Measurements from ENCODE around the gene RSPRY1.
"Not testable (repeated sequence)": the region's sequence is repeated elsewhere in the genome, so short reads cannot be mapped to it uniquely, and the experiment has no call there.

RSPRY1 gene

GRCh38 chr16:57186872-57187854, 1.0 kb downstream of the RSPRY1 start:
- peak; percentile 23 for DNase-seq (ENCODE audit: low read depth)

GRCh38 chr16:57187902-57188710, 2.0 kb downstream of the RSPRY1 start:
- DNase-seq (ENCODE audit: low read depth) = not testable (repeated sequence)

- DNase-seq (ENCODE audit: low read depth) = no peak
Measured at GRCh38 chr16:57188711-57189002, 2.5 kb downstream of the RSPRY1 start.

- not testable (repeated sequence) for DNase-seq (ENCODE audit: low read depth)
Measured at GRCh38 chr16:57189527-57189926, 3.4 kb downstream of the RSPRY1 start.

- DNase-seq (ENCODE audit: low read depth) = no peak
Measured at GRCh38 chr16:57190136-57190535, 4.0 kb downstream of the RSPRY1 start.

- DNase-seq (ENCODE audit: low read depth) = peak; percentile 70
Measured at GRCh38 chr16:57191056-57191571, 5.0 kb downstream of the RSPRY1 start.

GRCh38 chr16:57192146-57192545, 6.0 kb downstream of the RSPRY1 start:
- peak; percentile 37 for DNase-seq (ENCODE audit: low read depth)

- DNase-seq (ENCODE audit: low read depth) = peak; percentile 86
Measured at GRCh38 chr16:57192720-57193486, 6.8 kb downstream of the RSPRY1 start.

- DNase-seq (ENCODE audit: low read depth) = peak; percentile 95
Measured at GRCh38 chr16:57194512-57194911, 8.4 kb downstream of the RSPRY1 start.

GRCh38 chr16:57196286-57196685, 10.2 kb downstream of the RSPRY1 start:
- no peak for DNase-seq (ENCODE audit: low read depth)

GRCh38 chr16:57196753-57197152, 10.6 kb downstream of the RSPRY1 start:
- peak; percentile 41 for DNase-seq (ENCODE audit: low read depth)

- DNase-seq (ENCODE audit: low read depth) = not testable (repeated sequence)
Measured at GRCh38 chr16:57200321-57200720, 14.2 kb downstream of the RSPRY1 start.

- not testable (repeated sequence) for DNase-seq (ENCODE audit: low read depth)
Measured at GRCh38 chr16:57200926-57201325, 14.8 kb downstream of the RSPRY1 start.

- DNase-seq (ENCODE audit: low read depth) = peak; percentile 20
Measured at GRCh38 chr16:57202095-57202886, 16.2 kb downstream of the RSPRY1 start.

GRCh38 chr16:57203451-57203850, 17.3 kb downstream of the RSPRY1 start:
- peak; percentile 89 for DNase-seq (ENCODE audit: low read depth)

GRCh38 chr16:57204675-57205074, 18.5 kb downstream of the RSPRY1 start:
- DNase-seq (ENCODE audit: low read depth) = no peak

GRCh38 chr16:57208926-57209325, 22.8 kb downstream of the RSPRY1 start:
- no peak for DNase-seq (ENCODE audit: low read depth)

GRCh38 chr16:57209780-57210179, 23.7 kb downstream of the RSPRY1 start:
- no peak for DNase-seq (ENCODE audit: low read depth)

GRCh38 chr16:57213462-57213861, 27.3 kb downstream of the RSPRY1 start:
- DNase-seq (ENCODE audit: low read depth) = peak; percentile 23

GRCh38 chr16:57216968-57217367, 30.8 kb downstream of the RSPRY1 start:
- no peak for DNase-seq (ENCODE audit: low read depth)

- no peak for DNase-seq (ENCODE audit: low read depth)
Measured at GRCh38 chr16:57223057-57223456, 36.9 kb downstream of the RSPRY1 start.
